ENCODE data around the gene CD79B.

- TF ChIP-seq CTCF (IDR thresholded peaks at IDR 0.05) (no peak), POLR2A (IDR thresholded peaks at IDR 0.05) (no peak)
Observed at GRCh38 chr17:63933598-63933997, 1.5 kb upstream of the CD79B start.
